ENCODE results near the gene FGF12. TPM values are rescaled to one million over a fixed set of nuclear protein-coding genes. Genes with fewer than 3 reads are reported as not detected.
A peak's percentile ranks its signal among the peaks of the same experiment; 100 is the strongest.

Gene FGF12
- total and polyA plus RNA-seq, 10 donors, result 3.7 to 53.3 (median 19.1) TPM

GRCh38 chr3:192253138-192253887, 474.0 kb downstream of the FGF12 start:
- Histone ChIP-seq H3K36me3 (no peaks in the 10 kb centered on the region), H3K4me3 (no peak overlapping the region), H3K27me3 (replicated peaks in 1 of 7) (no peaks in the 10 kb centered on the region), H3K4me1 (no peaks in the 10 kb centered on the region), H3K27ac (peak overlapping the region in 1 of 8 donors; percentile 17), H3K9me3 (no peaks in the 10 kb centered on the region)
- 3 to 10% (median 6%) methylated on average over 3 of the region's 3 CpGs for WGBS, 5 donors
- intact Hi-C loops (cut with DNase I; ENCODE audit: low total_unique reads), result no loop called here
- DNase-seq, result no peak
- TF ChIP-seq, protein P1, sequence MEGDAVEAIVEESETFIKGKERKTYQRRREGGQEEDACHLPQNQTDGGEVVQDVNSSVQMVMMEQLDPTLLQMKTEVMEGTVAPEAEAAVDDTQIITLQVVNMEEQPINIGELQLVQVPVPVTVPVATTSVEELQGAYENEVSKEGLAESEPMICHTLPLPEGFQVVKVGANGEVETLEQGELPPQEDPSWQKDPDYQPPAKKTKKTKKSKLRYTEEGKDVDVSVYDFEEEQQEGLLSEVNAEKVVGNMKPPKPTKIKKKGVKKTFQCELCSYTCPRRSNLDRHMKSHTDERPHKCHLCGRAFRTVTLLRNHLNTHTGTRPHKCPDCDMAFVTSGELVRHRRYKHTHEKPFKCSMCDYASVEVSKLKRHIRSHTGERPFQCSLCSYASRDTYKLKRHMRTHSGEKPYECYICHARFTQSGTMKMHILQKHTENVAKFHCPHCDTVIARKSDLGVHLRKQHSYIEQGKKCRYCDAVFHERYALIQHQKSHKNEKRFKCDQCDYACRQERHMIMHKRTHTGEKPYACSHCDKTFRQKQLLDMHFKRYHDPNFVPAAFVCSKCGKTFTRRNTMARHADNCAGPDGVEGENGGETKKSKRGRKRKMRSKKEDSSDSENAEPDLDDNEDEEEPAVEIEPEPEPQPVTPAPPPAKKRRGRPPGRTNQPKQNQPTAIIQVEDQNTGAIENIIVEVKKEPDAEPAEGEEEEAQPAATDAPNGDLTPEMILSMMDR (IDR thresholded peaks at IDR 0.05 in 8 of 11, conservative IDR thresholded peaks at IDR 0.05 in 3 of 11), result no peak

DNA sequence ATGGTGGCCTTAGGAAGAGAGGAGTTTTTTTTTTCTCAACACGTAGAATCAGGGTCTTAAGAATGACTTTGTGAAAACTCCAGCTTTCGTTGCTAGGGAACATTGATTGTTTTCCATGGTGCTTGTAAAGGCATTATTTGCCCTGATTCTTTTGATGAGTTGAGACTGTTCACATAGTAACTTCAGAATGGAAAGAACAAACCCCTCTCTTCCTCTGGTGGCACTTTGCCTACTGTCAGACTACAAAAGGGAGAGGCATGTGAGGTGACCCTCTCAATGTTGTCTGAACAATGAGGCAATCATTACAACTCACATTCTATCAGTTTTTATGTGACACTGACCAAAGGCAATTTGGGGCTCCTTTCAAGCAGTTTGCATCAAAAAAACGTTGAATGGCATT, 477.8 kb downstream of the FGF12 start:
- no peaks in the 10 kb centered on the region for H3K9me3 ChIP-seq
- no peak for TF ChIP-seq POLR2A (IDR thresholded peaks at IDR 0.05)
- TF ChIP-seq POLR2AphosphoS5 (IDR thresholded peaks at IDR 0.05), result no peak
- TF ChIP-seq, protein P1 (IDR thresholded peaks at IDR 0.05 in 8 of 11, conservative IDR thresholded peaks at IDR 0.05 in 3 of 11), result no peak
- H3K36me3 ChIP-seq, result no peaks in the 10 kb centered on the region
- no peak overlapping the region for H3K4me3 ChIP-seq
- no peak for DNase-seq
- H3K27ac ChIP-seq, result no peak overlapping the region
- WGBS, 5 donors, result 72 to 78% (median 74%) methylated on average over 3 of the region's 3 CpGs
- H3K4me1 ChIP-seq, result no peaks in the 10 kb centered on the region
- H3K27me3 ChIP-seq (replicated peaks in 1 of 7), result no peaks in the 10 kb centered on the region
- intact Hi-C loops (cut with DNase I; ENCODE audit: low total_unique reads), result no loop called here

DNA sequence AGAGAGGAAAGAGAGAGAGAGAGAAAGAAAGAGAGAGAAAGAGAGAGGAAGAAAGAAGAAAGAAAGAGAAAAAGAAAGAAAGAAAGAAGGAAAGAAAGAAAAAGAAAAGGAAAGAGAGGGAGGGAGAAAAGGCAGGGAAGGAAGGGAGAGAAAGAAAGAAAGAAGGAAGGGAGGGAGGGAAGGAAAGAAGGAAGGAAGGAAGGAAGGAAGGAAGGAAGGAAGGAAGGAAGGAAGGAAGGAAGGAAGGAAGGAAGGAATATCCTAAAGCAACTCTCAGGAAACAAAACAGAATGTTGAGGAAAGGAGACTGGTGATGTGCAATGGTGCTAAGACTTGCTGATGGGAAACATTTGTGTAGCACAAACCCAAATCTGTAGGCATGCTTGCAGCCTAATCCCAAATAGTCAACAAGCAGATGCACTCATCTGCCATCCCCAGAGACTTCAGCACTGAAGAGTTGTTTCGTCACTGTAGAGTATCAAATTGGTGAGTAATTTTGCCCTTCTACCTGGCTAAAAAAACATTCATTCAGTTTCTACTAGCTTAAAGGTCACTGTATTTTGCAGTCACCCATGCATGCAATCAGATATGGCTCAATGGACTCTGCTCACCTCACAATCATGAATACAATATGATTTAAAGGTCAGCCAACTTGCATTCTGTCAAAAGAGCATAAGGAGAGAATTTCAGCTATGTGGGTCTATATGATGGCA, 480.3 kb downstream of the FGF12 start:
- no peaks in the 10 kb centered on the region for H3K27me3 ChIP-seq (replicated peaks in 1 of 7)
- intact Hi-C loops (cut with DNase I; ENCODE audit: low total_unique reads), result no loop called here
- 67 to 86% (median 73%) methylated on average over 1 of the region's 1 CpG for WGBS, 5 donors

GRCh38 chr3:192244591-192244990, 482.8 kb downstream of the FGF12 start:
- TF ChIP-seq POLR2AphosphoS5 (IDR thresholded peaks at IDR 0.05), result no peak
- H3K9me3 ChIP-seq, result no peaks in the 10 kb centered on the region
- no peak for DNase-seq
- H3K27ac ChIP-seq, result no peak overlapping the region
- H3K27me3 ChIP-seq (replicated peaks in 1 of 7), result no peaks in the 10 kb centered on the region
- intact Hi-C loops (cut with DNase I; ENCODE audit: low total_unique reads), result no loop called here
- H3K4me1 ChIP-seq, result no peaks in the 10 kb centered on the region
- H3K36me3 ChIP-seq, result no peaks in the 10 kb centered on the region
- no peak overlapping the region for H3K4me3 ChIP-seq
- 66 to 83% (median 74%) methylated on average over 1 of the region's 1 CpG for WGBS, 5 donors

More for the DNA sequence above, 480.3 kb downstream of the FGF12 start:
- Histone ChIP-seq H3K9me3 (no peaks in the 10 kb centered on the region), H3K27ac (no peak overlapping the region), H3K36me3 (no peaks in the 10 kb centered on the region), H3K4me1 (no peaks in the 10 kb centered on the region), H3K4me3 (no peak overlapping the region)
- no peak for TF ChIP-seq POLR2AphosphoS5 (IDR thresholded peaks at IDR 0.05)
- no peak for DNase-seq

DNA sequence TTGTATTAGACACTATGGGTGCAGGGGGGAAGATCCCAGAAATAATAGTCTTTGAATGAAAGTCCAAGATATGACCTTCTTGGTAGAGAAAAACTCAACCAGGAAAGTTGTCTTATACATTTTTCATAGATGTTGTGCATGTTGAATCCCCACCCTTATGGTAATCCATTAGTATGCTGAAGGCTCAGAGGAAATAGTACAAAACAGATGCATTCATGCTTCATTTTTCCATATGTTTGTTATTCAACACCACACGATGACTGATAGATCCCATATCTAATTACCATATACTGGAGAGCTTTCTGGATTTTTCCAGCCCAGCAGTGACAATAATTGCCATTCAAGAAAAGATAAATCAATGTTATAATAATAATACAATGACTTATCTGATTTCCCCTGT, 487.4 kb downstream of the FGF12 start:
- Histone ChIP-seq H3K4me3 (no peak overlapping the region), H3K27me3 (replicated peaks in 1 of 7) (no peaks in the 10 kb centered on the region), H3K4me1 (no peaks in the 10 kb centered on the region), H3K36me3 (no peaks in the 10 kb centered on the region), H3K27ac (no peak overlapping the region), H3K9me3 (peaks cover 0 to 6% (median 0%) of the 10 kb centered on the region in 8 donors)
- DNase-seq, result no peak
- TF ChIP-seq, protein P1 (IDR thresholded peaks at IDR 0.05 in 8 of 11, conservative IDR thresholded peaks at IDR 0.05 in 3 of 11), result no peak
- TF ChIP-seq POLR2A (IDR thresholded peaks at IDR 0.05), result no peak
- TF ChIP-seq POLR2AphosphoS5 (IDR thresholded peaks at IDR 0.05), result no peak
- intact Hi-C loops (cut with DNase I; ENCODE audit: low total_unique reads), result no loop called here
- 72 to 89% (median 76%) methylated on average over 1 of the region's 1 CpG for WGBS, 5 donors
